Fibroblast of lung (primary cell): Measurements from ENCODE around the gene MMP8. TPM values are rescaled to one million over a fixed set of nuclear protein-coding genes. Genes with fewer than 3 reads are reported as not detected.

Source experiments
- DNase-seq, 2 donors: peaks; one replicate each; pipeline versions ENCODE4 v3.0.0 to v3.0.0-alpha.2; 2010; ENCODE audit warnings: low read depth in 2 of 2
- H2AFZ ChIP-seq: 2 replicates; pipeline ENCODE4 v1.5.1; 2012; ENCODE audit warnings: low read length, control low read depth, inconsistent platforms
- H3K27ac ChIP-seq: 2 replicates; pipeline ENCODE4 v1.5.1; 2011; ENCODE audit warnings: low read length, control low read depth; ENCODE audit not compliant: insufficient read depth
- H3K27me3 ChIP-seq: 2 replicates; pipeline ENCODE4 v1.5.1; 2011; ENCODE audit warnings: mild to moderate bottlenecking, low read length; ENCODE audit not compliant: control insufficient read depth, insufficient read depth
- H3K36me3 ChIP-seq: 2 replicates; pipeline ENCODE4 v1.5.1; 2011; ENCODE audit warnings: low read length; ENCODE audit not compliant: control insufficient read depth, insufficient read depth
- H3K4me1 ChIP-seq: 2 replicates; pipeline ENCODE4 v1.5.1; 2011; ENCODE audit warnings: low read length; ENCODE audit not compliant: control insufficient read depth, insufficient read depth; ENCODE audit errors: extremely low read depth
- H3K4me2 ChIP-seq: 2 replicates; pipeline ENCODE4 v1.5.1; 2011; ENCODE audit warnings: low read length, control low read depth; ENCODE audit not compliant: insufficient read depth; ENCODE audit errors: extremely low read depth
- H3K4me3 ChIP-seq, 4 experiments: fragments of 200-600 bp in 1 of 4; sonication (generic) in 1 of 4; replicated peaks in 1 of 4; 2 replicates each; pipeline ENCODE4 v1.5.1; 2011 to 2016; ENCODE audit warnings: low read length in 4 of 4, low read depth in 3 of 4, mild to moderate bottlenecking in 3 of 4, control low read depth in 2 of 4, inconsistent platforms in 1 of 4, mixed read lengths in 1 of 4; ENCODE audit not compliant: insufficient read depth in 1 of 4; ENCODE audit errors: control extremely low read depth in 1 of 4
- H3K79me2 ChIP-seq: 2 replicates; pipeline ENCODE4 v1.5.1; 2012; ENCODE audit warnings: mild to moderate bottlenecking, low read length, inconsistent platforms; ENCODE audit not compliant: control insufficient read depth, insufficient read depth
- H3K9ac ChIP-seq: 2 replicates; pipeline ENCODE4 v1.5.1; 2011; ENCODE audit warnings: mild to moderate bottlenecking, low read length, control low read depth; ENCODE audit not compliant: insufficient read depth
- H3K9me3 ChIP-seq: 2 replicates; pipeline ENCODE4 v1.5.1; 2012; ENCODE audit warnings: low read depth, low read length; ENCODE audit not compliant: control insufficient read depth, insufficient read depth
- H4K20me1 ChIP-seq: 2 replicates; pipeline ENCODE4 v1.5.1; 2011; ENCODE audit warnings: low read length; ENCODE audit not compliant: control insufficient read depth, insufficient read depth; ENCODE audit errors: extremely low read depth
- CTCF ChIP-seq, 2 donors: IDR thresholded peaks in 1 of 2; conservative IDR thresholded peaks in 1 of 2; 1 replicate in 1 of 2; 2 replicates in 1 of 2; pipeline ENCODE4 v1.5.1; 2011 to 2012; ENCODE audit warnings: low read length in 2 of 2, control low read depth in 1 of 2, inconsistent platforms in 1 of 2, low read depth in 1 of 2, mild to moderate bottlenecking in 1 of 2
- EZH2 ChIP-seq: IDR thresholded peaks from 2 replicates; pipeline ENCODE4 v1.5.1; 2012; ENCODE audit warnings: low read length, control low read depth, mild to moderate bottlenecking; ENCODE audit errors: missing control alignments
- polyA plus RNA-seq, 2 donors: library from polyadenylated mRNA; depleted of rRNA in 1 of 2; stranded (reverse) in 1 of 2; unstranded in 1 of 2; fragments of >200 nt; gene quantifications; 2 replicates each; pipeline ENCODE4 v1.2.1, GENCODE V29; 2011 to 2012; ENCODE audit warnings: missing spikeins in 1 of 2
- total RNA-seq: library from RNA; depleted of rRNA; stranded (reverse); fragments of >200 nt; gene quantifications from 2 replicates; pipeline ENCODE4 v1.2.1, GENCODE V29; 2014

MMP8 gene
- total and polyA plus RNA-seq, 2 donors (not counting 1 experiment from before 2014, with no cell fraction given): under 0.01 to 0.07 TPM

GRCh38 chr11:102770191-102770590 lies 45.4 kb upstream of the MMP8 start:
- Histone ChIP-seq H3K79me2 (no peaks in the 10 kb centered on the region), H3K4me1 (no peaks in the 10 kb centered on the region), H4K20me1 (no peaks in the 10 kb centered on the region), H3K4me3 (no peak overlapping the region), H3K9me3 (no peaks in the 10 kb centered on the region), H3K4me2 (no peak overlapping the region), H3K27me3 (no peaks in the 10 kb centered on the region), H3K9ac (no peak overlapping the region), H3K36me3 (no peaks in the 10 kb centered on the region), H2AFZ (no peak overlapping the region), H3K27ac (no peak overlapping the region)
- TF ChIP-seq CTCF (conservative IDR thresholded peaks at IDR 0.05 in 1 of 2, IDR thresholded peaks at IDR 0.05 in 1 of 2; ENCODE audit: low read depth in 1 of 2, low read length in 2 of 2) (no peak), EZH2 (no peak)
- no peak for DNase-seq

- no peaks in the 10 kb centered on the region for H3K9me3 ChIP-seq
- no peaks in the 10 kb centered on the region for H3K4me1 ChIP-seq
- no peak overlapping the region for H3K4me3 ChIP-seq
- H3K4me2 ChIP-seq: no peak overlapping the region
- no peak for TF ChIP-seq EZH2
- no peak for TF ChIP-seq CTCF (conservative IDR thresholded peaks at IDR 0.05 in 1 of 2, IDR thresholded peaks at IDR 0.05 in 1 of 2; ENCODE audit: low read depth in 1 of 2, low read length in 2 of 2)
- H4K20me1 ChIP-seq: no peaks in the 10 kb centered on the region
- H3K36me3 ChIP-seq: no peaks in the 10 kb centered on the region
- no peak overlapping the region for H2AFZ ChIP-seq
- H3K9ac ChIP-seq: no peak overlapping the region
- no peaks in the 10 kb centered on the region for H3K27me3 ChIP-seq
- no peaks in the 10 kb centered on the region for H3K79me2 ChIP-seq
- no peak for DNase-seq
- H3K27ac ChIP-seq: no peak overlapping the region
Observed at GRCh38 chr11:102767800-102768199, 43.0 kb upstream of the MMP8 start.

- Histone ChIP-seq H3K9ac (no peak overlapping the region), H3K4me3 (no peak overlapping the region), H3K4me2 (no peak overlapping the region), H3K27me3 (no peaks in the 10 kb centered on the region), H3K27ac (no peak overlapping the region), H3K4me1 (peaks cover 14% of the 10 kb centered on the region), H2AFZ (no peak overlapping the region), H3K79me2 (no peaks in the 10 kb centered on the region), H3K9me3 (no peaks in the 10 kb centered on the region), H3K36me3 (no peaks in the 10 kb centered on the region), H4K20me1 (no peaks in the 10 kb centered on the region)
- TF ChIP-seq CTCF (conservative IDR thresholded peaks at IDR 0.05 in 1 of 2, IDR thresholded peaks at IDR 0.05 in 1 of 2; ENCODE audit: low read depth in 1 of 2, low read length in 2 of 2) (no peak), EZH2 (no peak)
- peak in 1 of 2 donors; percentile 30 for DNase-seq
Observed at GRCh38 chr11:102763440-102763839, 38.7 kb upstream of the MMP8 start.
